Smooth muscle cell (in vitro differentiated cells): Measurements from ENCODE around the gene CAMK2G. TPM values are rescaled to one million over a fixed set of nuclear protein-coding genes. Genes with fewer than 3 reads are reported as not detected.

Source experiments
- DNase-seq: peaks from one replicate; lab custom pipeline; 2025; ENCODE audit not compliant: unreplicated experiment; lab: John Stamatoyannopoulos, UW
- H2AFZ ChIP-seq: fragments of 200-600 bp; sonication (generic); 2 replicates; pipeline ENCODE4 v1.6.0; 2016; ENCODE audit warnings: antibody characterized with exemption, low read depth, mild to moderate bottlenecking
- H3F3A ChIP-seq: fragments of 200-600 bp; sonication (generic); 2 replicates; pipeline ENCODE4 v1.6.0; 2017; ENCODE audit warnings: antibody characterized with exemption, low read depth
- H3K27ac ChIP-seq: fragments of 200-600 bp; sonication (generic); 2 replicates; pipeline ENCODE4 v1.5.1; 2016; ENCODE audit warnings: low read depth, mild to moderate bottlenecking
- H3K27me3 ChIP-seq: fragments of 200-600 bp; sonication (generic); 2 replicates; pipeline ENCODE4 v1.6.1; 2016; ENCODE audit warnings: low read depth, mild to moderate bottlenecking
- H3K36me3 ChIP-seq: fragments of 200-600 bp; sonication (generic); 2 replicates; pipeline ENCODE4 v1.5.1; 2016; ENCODE audit warnings: low read depth
- H3K4me1 ChIP-seq: fragments of 200-600 bp; sonication (generic); 2 replicates; pipeline ENCODE4 v1.5.1; 2016; ENCODE audit warnings: low read depth
- H3K4me2 ChIP-seq: fragments of 200-600 bp; sonication (generic); 2 replicates; pipeline ENCODE4 v1.6.0; 2016; ENCODE audit warnings: mild to moderate bottlenecking
- H3K4me3 ChIP-seq: fragments of 200-600 bp; sonication (generic); 2 replicates; pipeline ENCODE4 v1.5.1; 2016; ENCODE audit warnings: mild to moderate bottlenecking
- H3K79me2 ChIP-seq: fragments of 200-600 bp; sonication (generic); 2 replicates; pipeline ENCODE4 v1.6.0; 2016; ENCODE audit warnings: low read depth, mild to moderate bottlenecking
- H3K9ac ChIP-seq: fragments of 200-600 bp; sonication (generic); 2 replicates; pipeline ENCODE4 v1.6.0; 2016; ENCODE audit warnings: low read depth
- H3K9me3 ChIP-seq: fragments of 200-600 bp; sonication (generic); replicated peaks from 2 replicates; pipeline ENCODE4 v1.5.1; 2016; ENCODE audit warnings: low read depth
- H4K20me1 ChIP-seq: fragments of 200-600 bp; sonication (generic); 2 replicates; pipeline ENCODE4 v1.6.0; 2016; ENCODE audit warnings: low read depth
- WGBS: methylation state at CpG from one replicate; pipeline ENCODE4 v1.1.7; 2016; ENCODE audit warnings: low lambda C conversion rate; 5-methylcytosine and 5-hydroxymethylcytosine counted together
- polyA plus RNA-seq: library from polyadenylated mRNA; unstranded; fragments of >200 nt; fragmentation: Nextera tagmentation; extraction: Ambion mirVana; gene quantifications from 2 replicates; pipeline ENCODE4 v1.2.1, GENCODE V29; 2016
- total RNA-seq: library from RNA; depleted of rRNA; stranded (reverse); fragments of >200 nt; gene quantifications from 2 replicates; pipeline ENCODE4 v1.2.3, GENCODE V29; 2014
- TF ChIP-seq, protein P1 (sequence below): fragments of 200-600 bp; sonication (generic); IDR thresholded peaks from 2 replicates; pipeline ENCODE4 v1.5.1; 2017; ENCODE audit warnings: borderline replicate concordance, mild to moderate bottlenecking, antibody characterized with exemption; ENCODE audit not compliant: insufficient read depth, poor library complexity, severe bottlenecking

The CAMK2G gene
- total and polyA plus RNA-seq, 2 experiments from 2014 or later = 2.2 to 10.8 TPM

DNA sequence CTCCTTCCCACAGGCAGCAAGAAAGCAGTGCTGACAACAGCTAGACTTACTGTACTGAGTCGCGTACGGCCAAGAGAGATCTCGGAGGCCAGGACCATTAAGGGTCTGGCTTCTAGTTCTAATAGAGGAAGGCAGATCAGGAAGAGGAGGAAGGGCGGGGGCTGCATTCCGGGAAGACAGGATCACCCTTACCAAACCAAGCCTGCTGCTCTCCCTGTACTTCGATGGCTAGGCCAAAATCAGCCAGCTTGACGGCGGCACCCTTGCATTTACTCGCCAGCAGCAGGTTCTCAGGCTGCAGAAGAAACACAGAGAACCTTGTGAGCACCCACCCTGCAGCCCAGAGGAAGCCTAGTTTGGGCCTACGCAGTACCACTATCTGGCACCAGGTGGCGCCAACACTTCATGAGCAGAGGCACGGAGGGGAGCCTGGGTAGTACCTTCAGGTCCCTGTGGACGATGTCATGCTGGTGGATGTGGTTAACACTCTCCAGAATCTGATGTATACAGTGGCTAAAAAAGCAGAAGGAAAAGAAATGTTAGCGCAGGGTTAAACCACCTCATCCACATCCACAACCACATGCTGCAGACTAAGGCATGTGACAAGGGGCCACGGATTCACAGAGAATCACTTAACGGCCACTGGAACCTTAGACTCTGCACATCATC is 25.4 kb downstream of the CAMK2G start:
- Histone ChIP-seq H3K27ac (no peak overlapping the region), H3K9ac (no peak overlapping the region), H3K9me3 (no peaks in the 10 kb centered on the region), H4K20me1 (no peaks in the 10 kb centered on the region), H3K79me2 (no peaks in the 10 kb centered on the region), H3K4me1 (peaks cover 5% of the 10 kb centered on the region), H3K4me2 (no peak overlapping the region), H3F3A (no peaks in the 10 kb centered on the region), H3K36me3 (no peaks in the 10 kb centered on the region), H2AFZ (no peak overlapping the region), H3K27me3 (no peaks in the 10 kb centered on the region), H3K4me3 (no peak overlapping the region)
- WGBS = 53% methylated on average over 17 of the region's 17 CpGs
- peak; percentile 57 for DNase-seq
- TF ChIP-seq, protein P1, sequence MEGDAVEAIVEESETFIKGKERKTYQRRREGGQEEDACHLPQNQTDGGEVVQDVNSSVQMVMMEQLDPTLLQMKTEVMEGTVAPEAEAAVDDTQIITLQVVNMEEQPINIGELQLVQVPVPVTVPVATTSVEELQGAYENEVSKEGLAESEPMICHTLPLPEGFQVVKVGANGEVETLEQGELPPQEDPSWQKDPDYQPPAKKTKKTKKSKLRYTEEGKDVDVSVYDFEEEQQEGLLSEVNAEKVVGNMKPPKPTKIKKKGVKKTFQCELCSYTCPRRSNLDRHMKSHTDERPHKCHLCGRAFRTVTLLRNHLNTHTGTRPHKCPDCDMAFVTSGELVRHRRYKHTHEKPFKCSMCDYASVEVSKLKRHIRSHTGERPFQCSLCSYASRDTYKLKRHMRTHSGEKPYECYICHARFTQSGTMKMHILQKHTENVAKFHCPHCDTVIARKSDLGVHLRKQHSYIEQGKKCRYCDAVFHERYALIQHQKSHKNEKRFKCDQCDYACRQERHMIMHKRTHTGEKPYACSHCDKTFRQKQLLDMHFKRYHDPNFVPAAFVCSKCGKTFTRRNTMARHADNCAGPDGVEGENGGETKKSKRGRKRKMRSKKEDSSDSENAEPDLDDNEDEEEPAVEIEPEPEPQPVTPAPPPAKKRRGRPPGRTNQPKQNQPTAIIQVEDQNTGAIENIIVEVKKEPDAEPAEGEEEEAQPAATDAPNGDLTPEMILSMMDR = peak; percentile 99

DNA sequence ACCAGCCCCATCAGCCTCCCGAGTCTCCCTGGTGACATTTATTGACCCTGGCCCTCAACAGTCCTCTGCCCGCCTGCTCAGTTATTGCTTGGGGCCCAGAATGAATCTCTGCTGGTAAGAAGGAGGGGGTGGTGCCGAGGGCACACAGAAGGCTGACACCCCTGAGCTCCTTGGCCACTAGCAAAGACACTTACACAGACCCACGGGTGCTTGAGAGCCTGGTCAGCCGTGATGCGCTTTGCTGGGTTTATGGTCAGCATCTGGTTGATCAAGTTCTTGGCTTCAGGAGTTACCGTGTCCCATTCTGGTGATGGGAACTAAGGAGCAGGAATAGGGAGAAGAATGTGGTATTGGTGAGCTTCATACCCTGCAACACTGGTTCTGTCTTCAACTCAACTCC is 27.3 kb downstream of the CAMK2G start:
- peaks cover 5% of the 10 kb centered on the region for H3K4me1 ChIP-seq
- no peak overlapping the region for H3K4me3 ChIP-seq
- H3K9ac ChIP-seq = no peak overlapping the region
- H2AFZ ChIP-seq = no peak overlapping the region
- no peaks in the 10 kb centered on the region for H4K20me1 ChIP-seq
- no peak for DNase-seq
- H3K27ac ChIP-seq = no peak overlapping the region
- TF ChIP-seq, protein P1 = no peak
- whole genome bisulfite sequencing = 95% methylated on average over 7 of the region's 7 CpGs
- no peaks in the 10 kb centered on the region for H3K79me2 ChIP-seq
- H3K27me3 ChIP-seq = no peaks in the 10 kb centered on the region
- no peaks in the 10 kb centered on the region for H3K36me3 ChIP-seq
- H3F3A ChIP-seq = no peaks in the 10 kb centered on the region
- H3K4me2 ChIP-seq = no peak overlapping the region
- H3K9me3 ChIP-seq = no peaks in the 10 kb centered on the region

DNA sequence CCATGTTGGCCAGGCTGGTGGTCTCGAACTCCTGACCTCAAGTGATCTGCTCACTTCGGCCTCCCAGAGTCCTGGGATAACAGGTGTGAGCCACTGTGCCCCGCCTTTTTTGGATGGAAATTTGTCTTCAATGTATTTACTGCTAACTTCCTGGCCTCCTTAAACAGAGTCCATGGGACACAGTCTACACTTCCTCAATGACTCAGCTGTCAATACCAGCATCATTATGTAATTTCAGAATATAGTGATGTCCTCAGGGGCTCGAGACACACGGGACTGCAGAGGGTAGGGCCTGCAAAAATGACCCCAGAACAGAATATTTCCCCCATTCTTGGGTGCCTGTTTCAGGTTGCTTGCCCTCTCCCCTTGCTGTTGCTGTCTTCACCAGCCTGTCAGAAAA is 31.1 kb downstream of the CAMK2G start:
- H3K27ac ChIP-seq = no peak overlapping the region
- WGBS = 96% methylated on average over 5 of the region's 5 CpGs
- no peak overlapping the region for H3K4me2 ChIP-seq
- H3K9me3 ChIP-seq = no peaks in the 10 kb centered on the region
- no peak overlapping the region for H3K9ac ChIP-seq
- H3K36me3 ChIP-seq = no peaks in the 10 kb centered on the region
- H2AFZ ChIP-seq = no peak overlapping the region
- TF ChIP-seq, protein P1 = no peak
- H4K20me1 ChIP-seq = no peaks in the 10 kb centered on the region
- no peaks in the 10 kb centered on the region for H3F3A ChIP-seq
- H3K4me1 ChIP-seq = peaks cover 6% of the 10 kb centered on the region
- no peaks in the 10 kb centered on the region for H3K27me3 ChIP-seq
- no peaks in the 10 kb centered on the region for H3K79me2 ChIP-seq
- H3K4me3 ChIP-seq = no peak overlapping the region
- no peak for DNase-seq

DNA sequence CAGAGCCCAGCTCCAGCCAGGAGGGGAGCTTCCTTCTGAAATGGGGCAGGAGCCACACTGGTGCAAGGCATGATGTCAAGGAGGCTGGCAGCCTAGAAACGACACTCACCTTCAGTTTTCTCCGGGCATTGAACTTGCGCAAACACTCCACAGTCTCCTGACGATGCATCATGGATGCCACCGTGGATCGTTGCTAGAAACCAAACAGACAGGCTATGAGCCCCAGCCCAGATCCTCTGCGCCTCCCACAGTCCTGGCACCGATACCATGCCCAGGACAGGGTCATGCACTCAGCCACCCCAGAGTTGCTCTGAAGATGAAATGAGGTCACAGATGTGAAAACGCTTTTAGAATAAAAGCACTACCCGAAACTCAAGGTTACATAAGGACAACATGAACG is 32.0 kb downstream of the CAMK2G start:
- H4K20me1 ChIP-seq = no peaks in the 10 kb centered on the region
- H3F3A ChIP-seq = no peaks in the 10 kb centered on the region
- no peak for DNase-seq
- H3K27me3 ChIP-seq = no peaks in the 10 kb centered on the region
- H3K27ac ChIP-seq = no peak overlapping the region
- no peak overlapping the region for H3K4me3 ChIP-seq
- peaks cover 6% of the 10 kb centered on the region for H3K4me1 ChIP-seq
- no peak overlapping the region for H2AFZ ChIP-seq
- no peaks in the 10 kb centered on the region for H3K79me2 ChIP-seq
- no peaks in the 10 kb centered on the region for H3K36me3 ChIP-seq
- 96% methylated on average over 11 of the region's 11 CpGs for WGBS
- TF ChIP-seq, protein P1 = no peak
- no peak overlapping the region for H3K4me2 ChIP-seq
- H3K9me3 ChIP-seq = no peaks in the 10 kb centered on the region
- no peak overlapping the region for H3K9ac ChIP-seq
